ENCODE results near the gene HSPBP1.

Gene HSPBP1

DNA sequence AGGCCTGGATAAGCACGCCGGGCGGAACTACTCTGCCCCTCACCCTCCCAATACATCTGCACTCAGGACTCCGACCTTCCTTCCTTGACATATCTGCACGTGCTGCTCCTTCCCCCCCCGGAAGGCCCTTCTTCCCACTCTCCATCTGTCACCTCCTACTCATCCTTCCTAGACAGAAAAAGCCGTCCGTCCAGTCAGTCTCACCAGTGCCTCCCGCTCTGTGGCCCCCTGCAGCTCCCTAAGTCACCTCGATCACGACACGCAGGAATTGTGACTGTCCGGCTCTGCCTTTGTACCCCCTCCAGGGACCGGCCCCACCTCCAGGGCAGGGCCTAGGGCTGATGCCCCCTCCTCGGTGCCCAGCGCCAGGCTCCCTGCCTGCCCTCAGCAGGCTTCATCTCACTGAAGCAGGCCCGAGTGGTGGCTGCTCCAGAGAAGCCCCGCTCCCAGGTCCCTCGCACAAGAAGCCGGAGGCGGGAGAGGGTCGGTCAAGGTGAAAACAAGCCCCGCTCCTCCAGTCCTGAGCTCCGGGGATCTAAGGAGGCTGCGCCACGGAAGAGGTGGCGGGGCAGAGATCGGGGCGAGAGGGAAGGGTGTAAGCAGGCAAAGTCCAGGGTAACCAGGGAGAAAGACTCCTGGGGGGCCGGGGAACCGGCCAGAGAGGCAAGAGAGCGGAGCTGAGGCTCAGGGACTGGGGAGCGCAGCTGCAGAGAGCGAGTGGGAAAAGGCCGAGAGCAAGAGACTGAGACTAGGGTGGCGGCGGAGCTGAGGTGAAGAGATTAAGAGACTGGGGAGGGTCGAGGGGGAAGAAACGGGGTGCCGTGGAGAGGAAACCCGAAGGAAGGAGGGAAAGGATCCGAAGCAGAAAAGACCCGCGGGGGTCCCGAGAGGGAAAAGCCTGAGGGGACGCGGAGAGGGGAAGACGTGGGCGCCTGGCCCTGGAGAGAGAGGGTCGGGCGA lies 22.2 kb downstream of the HSPBP1 start (continued):
- TF ChIP-seq, protein P1, sequence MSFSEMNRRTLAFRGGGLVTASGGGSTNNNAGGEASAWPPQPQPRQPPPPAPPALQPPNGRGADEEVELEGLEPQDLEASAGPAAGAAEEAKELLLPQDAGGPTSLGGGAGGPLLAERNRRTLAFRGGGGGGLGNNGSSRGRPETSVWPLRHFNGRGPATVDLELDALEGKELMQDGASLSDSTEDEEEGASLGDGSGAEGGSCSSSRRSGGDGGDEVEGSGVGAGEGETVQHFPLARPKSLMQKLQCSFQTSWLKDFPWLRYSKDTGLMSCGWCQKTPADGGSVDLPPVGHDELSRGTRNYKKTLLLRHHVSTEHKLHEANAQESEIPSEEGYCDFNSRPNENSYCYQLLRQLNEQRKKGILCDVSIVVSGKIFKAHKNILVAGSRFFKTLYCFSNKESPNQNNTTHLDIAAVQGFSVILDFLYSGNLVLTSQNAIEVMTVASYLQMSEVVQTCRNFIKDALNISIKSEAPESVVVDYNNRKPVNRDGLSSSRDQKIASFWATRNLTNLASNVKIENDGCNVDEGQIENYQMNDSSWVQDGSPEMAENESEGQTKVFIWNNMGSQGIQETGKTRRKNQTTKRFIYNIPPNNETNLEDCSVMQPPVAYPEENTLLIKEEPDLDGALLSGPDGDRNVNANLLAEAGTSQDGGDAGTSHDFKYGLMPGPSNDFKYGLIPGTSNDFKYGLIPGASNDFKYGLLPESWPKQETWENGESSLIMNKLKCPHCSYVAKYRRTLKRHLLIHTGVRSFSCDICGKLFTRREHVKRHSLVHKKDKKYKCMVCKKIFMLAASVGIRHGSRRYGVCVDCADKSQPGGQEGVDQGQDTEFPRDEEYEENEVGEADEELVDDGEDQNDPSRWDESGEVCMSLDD (tag by site-specific recombination; IDR thresholded peaks at IDR 0.05) = peak; percentile 41; the same call in 1 of the 2 replicates
- no peak for TF ChIP-seq ZNF48 (tag by site-specific recombination; IDR thresholded peaks at IDR 0.05)
- TF ChIP-seq KLF9 (tag by site-specific recombination; IDR thresholded peaks at IDR 0.05; ENCODE audit: low read depth) = no peak
- no peak for TF ChIP-seq WT1 (tag by site-specific recombination; IDR thresholded peaks at IDR 0.05)
- TF ChIP-seq GLIS2 (tag by site-specific recombination; IDR thresholded peaks at IDR 0.05) = peak; percentile 62
- TF ChIP-seq, protein P2, sequence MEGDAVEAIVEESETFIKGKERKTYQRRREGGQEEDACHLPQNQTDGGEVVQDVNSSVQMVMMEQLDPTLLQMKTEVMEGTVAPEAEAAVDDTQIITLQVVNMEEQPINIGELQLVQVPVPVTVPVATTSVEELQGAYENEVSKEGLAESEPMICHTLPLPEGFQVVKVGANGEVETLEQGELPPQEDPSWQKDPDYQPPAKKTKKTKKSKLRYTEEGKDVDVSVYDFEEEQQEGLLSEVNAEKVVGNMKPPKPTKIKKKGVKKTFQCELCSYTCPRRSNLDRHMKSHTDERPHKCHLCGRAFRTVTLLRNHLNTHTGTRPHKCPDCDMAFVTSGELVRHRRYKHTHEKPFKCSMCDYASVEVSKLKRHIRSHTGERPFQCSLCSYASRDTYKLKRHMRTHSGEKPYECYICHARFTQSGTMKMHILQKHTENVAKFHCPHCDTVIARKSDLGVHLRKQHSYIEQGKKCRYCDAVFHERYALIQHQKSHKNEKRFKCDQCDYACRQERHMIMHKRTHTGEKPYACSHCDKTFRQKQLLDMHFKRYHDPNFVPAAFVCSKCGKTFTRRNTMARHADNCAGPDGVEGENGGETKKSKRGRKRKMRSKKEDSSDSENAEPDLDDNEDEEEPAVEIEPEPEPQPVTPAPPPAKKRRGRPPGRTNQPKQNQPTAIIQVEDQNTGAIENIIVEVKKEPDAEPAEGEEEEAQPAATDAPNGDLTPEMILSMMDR (tag by site-specific recombination; IDR thresholded peaks at IDR 0.05) = no peak
- TF ChIP-seq ZFP37 (tag by site-specific recombination; IDR thresholded peaks at IDR 0.05) = no peak
- no peak for TF ChIP-seq SETDB1 (IDR thresholded peaks at IDR 0.05; ENCODE audit: insufficient read length, low read length)
- no peak for TF ChIP-seq KLF16 (tag by site-specific recombination; IDR thresholded peaks at IDR 0.05)
- TF ChIP-seq, protein P3, sequence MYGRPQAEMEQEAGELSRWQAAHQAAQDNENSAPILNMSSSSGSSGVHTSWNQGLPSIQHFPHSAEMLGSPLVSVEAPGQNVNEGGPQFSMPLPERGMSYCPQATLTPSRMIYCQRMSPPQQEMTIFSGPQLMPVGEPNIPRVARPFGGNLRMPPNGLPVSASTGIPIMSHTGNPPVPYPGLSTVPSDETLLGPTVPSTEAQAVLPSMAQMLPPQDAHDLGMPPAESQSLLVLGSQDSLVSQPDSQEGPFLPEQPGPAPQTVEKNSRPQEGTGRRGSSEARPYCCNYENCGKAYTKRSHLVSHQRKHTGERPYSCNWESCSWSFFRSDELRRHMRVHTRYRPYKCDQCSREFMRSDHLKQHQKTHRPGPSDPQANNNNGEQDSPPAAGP (tag by site-specific recombination; IDR thresholded peaks at IDR 0.05) = no peak
- peak; percentile 44 for TF ChIP-seq ZIC2 (tag by site-specific recombination; IDR thresholded peaks at IDR 0.05)
- TF ChIP-seq, protein P4, sequence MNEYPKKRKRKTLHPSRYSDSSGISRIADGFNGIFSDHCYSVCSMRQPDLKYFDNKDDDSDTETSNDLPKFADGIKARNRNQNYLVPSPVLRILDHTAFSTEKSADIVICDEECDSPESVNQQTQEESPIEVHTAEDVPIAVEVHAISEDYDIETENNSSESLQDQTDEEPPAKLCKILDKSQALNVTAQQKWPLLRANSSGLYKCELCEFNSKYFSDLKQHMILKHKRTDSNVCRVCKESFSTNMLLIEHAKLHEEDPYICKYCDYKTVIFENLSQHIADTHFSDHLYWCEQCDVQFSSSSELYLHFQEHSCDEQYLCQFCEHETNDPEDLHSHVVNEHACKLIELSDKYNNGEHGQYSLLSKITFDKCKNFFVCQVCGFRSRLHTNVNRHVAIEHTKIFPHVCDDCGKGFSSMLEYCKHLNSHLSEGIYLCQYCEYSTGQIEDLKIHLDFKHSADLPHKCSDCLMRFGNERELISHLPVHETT (tag by site-specific recombination; IDR thresholded peaks at IDR 0.05) = no peak
- TF ChIP-seq ZBTB17 (tag by site-specific recombination; IDR thresholded peaks at IDR 0.05) = peak; percentile 81
- TF ChIP-seq, protein P5, sequence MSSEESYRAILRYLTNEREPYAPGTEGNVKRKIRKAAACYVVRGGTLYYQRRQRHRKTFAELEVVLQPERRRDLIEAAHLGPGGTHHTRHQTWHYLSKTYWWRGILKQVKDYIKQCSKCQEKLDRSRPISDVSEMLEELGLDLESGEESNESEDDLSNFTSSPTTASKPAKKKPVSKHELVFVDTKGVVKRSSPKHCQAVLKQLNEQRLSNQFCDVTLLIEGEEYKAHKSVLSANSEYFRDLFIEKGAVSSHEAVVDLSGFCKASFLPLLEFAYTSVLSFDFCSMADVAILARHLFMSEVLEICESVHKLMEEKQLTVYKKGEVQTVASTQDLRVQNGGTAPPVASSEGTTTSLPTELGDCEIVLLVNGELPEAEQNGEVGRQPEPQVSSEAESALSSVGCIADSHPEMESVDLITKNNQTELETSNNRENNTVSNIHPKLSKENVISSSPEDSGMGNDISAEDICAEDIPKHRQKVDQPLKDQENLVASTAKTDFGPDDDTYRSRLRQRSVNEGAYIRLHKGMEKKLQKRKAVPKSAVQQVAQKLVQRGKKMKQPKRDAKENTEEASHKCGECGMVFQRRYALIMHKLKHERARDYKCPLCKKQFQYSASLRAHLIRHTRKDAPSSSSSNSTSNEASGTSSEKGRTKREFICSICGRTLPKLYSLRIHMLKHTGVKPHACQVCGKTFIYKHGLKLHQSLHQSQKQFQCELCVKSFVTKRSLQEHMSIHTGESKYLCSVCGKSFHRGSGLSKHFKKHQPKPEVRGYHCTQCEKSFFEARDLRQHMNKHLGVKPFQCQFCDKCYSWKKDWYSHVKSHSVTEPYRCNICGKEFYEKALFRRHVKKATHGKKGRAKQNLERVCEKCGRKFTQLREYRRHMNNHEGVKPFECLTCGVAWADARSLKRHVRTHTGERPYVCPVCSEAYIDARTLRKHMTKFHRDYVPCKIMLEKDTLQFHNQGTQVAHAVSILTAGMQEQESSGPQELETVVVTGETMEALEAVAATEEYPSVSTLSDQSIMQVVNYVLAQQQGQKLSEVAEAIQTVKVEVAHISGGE (tag by site-specific recombination; conservative IDR thresholded peaks at IDR 0.05; ENCODE audit: low read depth) = 0 out of 2 replicates have a peak, but pooled peaks have one; percentile 16
- no peak for TF ChIP-seq ZNF510 (tag by site-specific recombination; IDR thresholded peaks at IDR 0.05; ENCODE audit: insufficient replicate concordance)
- TF ChIP-seq, protein P6, sequence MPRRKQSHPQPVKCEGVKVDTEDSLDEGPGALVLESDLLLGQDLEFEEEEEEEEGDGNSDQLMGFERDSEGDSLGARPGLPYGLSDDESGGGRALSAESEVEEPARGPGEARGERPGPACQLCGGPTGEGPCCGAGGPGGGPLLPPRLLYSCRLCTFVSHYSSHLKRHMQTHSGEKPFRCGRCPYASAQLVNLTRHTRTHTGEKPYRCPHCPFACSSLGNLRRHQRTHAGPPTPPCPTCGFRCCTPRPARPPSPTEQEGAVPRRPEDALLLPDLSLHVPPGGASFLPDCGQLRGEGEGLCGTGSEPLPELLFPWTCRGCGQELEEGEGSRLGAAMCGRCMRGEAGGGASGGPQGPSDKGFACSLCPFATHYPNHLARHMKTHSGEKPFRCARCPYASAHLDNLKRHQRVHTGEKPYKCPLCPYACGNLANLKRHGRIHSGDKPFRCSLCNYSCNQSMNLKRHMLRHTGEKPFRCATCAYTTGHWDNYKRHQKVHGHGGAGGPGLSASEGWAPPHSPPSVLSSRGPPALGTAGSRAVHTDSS (tag by site-specific recombination; IDR thresholded peaks at IDR 0.05) = no peak
- TF ChIP-seq ZNF629 (tag by site-specific recombination; IDR thresholded peaks at IDR 0.05) = no peak
- TF ChIP-seq, protein P7, sequence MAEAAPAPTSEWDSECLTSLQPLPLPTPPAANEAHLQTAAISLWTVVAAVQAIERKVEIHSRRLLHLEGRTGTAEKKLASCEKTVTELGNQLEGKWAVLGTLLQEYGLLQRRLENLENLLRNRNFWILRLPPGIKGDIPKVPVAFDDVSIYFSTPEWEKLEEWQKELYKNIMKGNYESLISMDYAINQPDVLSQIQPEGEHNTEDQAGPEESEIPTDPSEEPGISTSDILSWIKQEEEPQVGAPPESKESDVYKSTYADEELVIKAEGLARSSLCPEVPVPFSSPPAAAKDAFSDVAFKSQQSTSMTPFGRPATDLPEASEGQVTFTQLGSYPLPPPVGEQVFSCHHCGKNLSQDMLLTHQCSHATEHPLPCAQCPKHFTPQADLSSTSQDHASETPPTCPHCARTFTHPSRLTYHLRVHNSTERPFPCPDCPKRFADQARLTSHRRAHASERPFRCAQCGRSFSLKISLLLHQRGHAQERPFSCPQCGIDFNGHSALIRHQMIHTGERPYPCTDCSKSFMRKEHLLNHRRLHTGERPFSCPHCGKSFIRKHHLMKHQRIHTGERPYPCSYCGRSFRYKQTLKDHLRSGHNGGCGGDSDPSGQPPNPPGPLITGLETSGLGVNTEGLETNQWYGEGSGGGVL (tag by site-specific recombination; IDR thresholded peaks at IDR 0.05) = peak; percentile 46
- peak; percentile 51 for TF ChIP-seq ZNF335 (tag by site-specific recombination; conservative IDR thresholded peaks at IDR 0.05)
- no peak for TF ChIP-seq ZNF37A (tag by site-specific recombination; IDR thresholded peaks at IDR 0.05)
- TF ChIP-seq, protein P8, sequence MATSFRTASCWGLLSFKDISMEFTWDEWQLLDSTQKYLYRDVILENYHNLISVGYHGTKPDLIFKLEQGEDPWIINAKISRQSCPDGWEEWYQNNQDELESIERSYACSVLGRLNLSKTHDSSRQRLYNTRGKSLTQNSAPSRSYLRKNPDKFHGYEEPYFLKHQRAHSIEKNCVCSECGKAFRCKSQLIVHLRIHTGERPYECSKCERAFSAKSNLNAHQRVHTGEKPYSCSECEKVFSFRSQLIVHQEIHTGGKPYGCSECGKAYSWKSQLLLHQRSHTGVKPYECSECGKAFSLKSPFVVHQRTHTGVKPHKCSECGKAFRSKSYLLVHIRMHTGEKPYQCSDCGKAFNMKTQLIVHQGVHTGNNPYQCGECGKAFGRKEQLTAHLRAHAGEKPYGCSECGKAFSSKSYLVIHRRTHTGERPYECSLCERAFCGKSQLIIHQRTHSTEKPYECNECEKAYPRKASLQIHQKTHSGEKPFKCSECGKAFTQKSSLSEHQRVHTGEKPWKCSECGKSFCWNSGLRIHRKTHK (tag by site-specific recombination; IDR thresholded peaks at IDR 0.05) = no peak
- TF ChIP-seq ZNF660 (tag by site-specific recombination; IDR thresholded peaks at IDR 0.05) = no peak

All from HEK293 (cell line).